GM19455 (cell line): Measurements from ENCODE around the gene RNF150.
A peak's percentile ranks its signal among the peaks of the same experiment; 100 is the strongest.

ENCODE experiments used
- ATAC-seq: cut with Tn5 transposase; IDR thresholded peaks from one replicate; pipeline ENCODE4 v1.9.1; 2021; ENCODE audit not compliant: unreplicated experiment

Gene RNF150

DNA sequence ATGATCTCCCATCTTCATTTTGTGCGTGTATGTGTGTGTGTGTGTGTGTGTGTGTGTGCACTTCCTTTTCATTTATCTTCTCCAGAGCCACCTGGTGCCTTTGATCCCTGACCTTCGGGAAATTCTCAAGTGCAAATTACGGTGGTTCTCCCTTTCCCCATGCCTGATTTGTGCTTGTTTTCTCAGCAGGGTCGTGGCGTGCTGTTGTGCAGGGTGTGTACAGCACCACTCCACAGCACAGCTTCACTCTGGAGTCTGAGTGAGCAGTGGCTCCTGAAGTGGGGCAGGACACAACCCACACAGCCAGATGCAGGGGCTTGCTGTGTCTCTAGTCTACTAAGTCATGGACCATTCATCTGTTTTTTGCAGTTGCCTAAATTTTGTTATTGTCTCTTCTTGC, 262.8 kb downstream of the RNF150 start:
- no peak for ATAC-seq

DNA sequence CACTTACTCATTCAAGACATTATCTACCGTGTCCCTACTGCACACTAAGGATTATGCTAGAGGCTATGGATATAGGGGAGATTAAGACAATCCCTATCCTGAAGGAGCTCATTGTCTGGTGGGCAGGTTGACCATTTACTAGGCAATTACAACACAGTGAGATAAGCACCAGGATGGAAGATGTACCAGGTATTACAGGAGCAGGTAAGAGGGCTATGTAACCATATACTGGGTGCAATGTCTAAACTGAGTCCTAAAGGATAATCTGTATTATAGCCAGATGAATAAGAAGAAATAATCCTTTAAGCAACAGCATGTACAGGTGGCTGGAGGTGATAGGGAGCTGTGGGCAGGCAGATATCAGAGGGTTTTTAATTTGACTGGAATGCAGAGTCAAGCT, 263.8 kb downstream of the RNF150 start:
- ATAC-seq: no peak

DNA sequence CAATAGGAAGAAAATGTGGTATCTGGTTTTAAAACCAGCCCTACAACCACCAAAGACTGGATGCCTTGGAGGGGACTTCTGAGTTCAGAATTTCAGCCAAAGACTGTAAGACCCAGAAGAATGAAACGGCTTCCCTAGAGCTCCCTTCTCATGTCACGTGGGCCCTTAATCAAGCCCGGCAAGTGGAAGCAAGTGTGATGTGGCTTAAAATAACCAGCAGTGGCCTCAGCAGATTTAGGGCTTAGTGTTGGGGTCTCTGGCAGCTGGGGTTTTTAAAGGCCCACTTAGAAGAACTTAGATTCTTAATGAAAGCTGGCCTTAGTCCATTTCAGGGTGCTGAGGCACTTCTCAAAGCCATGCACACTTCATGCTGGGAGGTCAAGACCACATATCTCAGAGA, 265.9 kb downstream of the RNF150 start:
- no peak for ATAC-seq

DNA sequence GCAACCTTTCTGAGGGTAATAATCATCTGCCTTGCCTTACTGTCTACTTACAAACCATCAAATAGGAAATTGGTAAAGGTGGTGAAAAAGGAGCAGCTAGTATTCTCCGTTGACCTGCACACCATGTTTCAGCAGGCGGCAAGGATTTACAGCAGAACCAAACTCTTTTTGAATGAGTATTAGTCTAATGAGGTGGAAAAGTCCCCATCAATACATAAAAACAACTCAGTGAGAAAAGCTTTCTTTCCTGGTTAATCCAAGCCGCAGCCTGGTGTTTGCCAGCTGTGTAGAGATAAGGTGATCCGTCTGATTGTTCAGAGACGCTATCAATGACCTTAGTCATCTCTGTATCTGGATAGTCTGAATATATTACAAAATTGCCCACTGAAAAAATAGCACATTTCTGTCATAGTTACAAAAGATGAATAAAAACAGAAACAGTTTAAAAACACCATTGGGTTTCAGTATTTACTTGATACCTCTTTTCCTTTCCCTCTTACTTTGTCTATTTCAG, 266.7 kb downstream of the RNF150 start:
- ATAC-seq: no peak

DNA sequence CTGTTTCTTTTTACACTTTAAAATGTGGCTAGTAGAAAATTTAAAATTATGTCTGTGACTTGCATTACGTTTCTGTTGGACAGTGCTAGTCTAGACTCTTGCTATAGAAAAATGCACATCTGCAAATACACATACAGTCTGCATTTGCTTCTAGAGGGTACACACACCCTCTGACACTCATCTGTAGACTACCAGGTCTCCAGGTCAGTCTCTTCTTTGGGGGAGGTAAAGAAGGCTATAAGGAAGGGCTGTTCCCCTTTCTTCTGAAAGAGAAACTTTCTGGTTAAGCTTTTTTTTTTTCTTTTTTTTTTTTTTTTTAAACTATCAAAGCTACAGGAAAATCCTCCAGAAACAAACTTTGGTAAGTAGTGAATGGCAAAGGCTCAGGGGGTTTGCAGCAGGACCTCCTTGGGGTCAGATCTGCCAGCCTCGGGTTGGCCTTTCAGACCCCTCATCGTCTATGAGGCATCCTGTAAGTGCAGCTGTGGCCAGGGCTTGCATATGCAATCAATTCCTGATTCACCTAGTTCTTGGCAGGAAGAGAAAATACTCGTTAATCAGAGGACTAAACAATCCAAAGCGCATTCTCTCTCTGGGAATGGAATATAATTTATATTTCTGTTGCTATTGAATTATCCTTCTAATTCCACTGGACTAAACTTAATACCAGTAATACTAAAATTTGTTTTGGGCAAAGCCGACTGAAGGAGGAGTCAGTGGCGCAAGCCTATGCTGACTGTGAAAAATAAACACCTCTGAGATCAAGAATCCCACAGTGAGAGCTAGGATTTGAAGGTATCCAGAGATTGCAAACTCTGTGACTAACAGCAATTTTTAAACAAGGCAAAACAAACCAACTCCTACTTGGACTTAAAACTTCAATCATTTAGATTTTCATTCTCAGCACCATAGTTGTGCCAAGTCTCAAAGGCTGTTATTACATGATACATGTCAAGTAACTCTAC, 267.7 kb downstream of the RNF150 start:
- no peak for ATAC-seq

DNA sequence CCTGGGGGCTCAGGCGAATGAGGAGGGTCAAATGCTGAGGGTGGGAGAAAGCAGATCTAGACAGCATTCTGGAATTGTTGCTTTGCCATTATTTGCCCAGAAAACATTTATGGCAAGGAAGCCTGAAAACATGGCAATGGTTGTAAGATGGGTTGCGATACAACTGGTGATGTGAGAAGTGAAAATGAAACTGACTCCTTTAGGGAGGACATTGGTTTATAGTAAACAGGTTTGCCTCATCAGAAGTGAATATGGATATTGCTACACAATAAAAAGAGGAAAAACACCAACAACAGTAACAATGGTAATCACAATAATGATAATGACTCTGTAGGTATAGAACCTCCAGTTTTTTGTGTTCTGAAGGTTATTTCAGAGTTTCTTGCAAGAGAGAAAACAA, 270.1 kb downstream of the RNF150 start:
- no peak for ATAC-seq

DNA sequence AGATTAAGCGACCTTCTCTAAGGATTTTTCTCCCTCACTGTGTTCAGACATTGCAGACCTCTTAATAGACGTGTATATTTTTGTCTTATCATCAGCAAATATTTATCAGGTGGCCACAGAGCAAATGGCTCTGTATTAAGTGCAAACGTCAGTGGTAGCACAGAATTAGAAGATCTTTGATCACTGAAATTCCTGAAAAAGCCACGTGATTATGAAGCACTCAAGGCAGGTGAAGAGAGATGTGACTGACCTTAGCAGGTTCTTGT, 271.2 kb downstream of the RNF150 start:
- ATAC-seq: no peak

DNA sequence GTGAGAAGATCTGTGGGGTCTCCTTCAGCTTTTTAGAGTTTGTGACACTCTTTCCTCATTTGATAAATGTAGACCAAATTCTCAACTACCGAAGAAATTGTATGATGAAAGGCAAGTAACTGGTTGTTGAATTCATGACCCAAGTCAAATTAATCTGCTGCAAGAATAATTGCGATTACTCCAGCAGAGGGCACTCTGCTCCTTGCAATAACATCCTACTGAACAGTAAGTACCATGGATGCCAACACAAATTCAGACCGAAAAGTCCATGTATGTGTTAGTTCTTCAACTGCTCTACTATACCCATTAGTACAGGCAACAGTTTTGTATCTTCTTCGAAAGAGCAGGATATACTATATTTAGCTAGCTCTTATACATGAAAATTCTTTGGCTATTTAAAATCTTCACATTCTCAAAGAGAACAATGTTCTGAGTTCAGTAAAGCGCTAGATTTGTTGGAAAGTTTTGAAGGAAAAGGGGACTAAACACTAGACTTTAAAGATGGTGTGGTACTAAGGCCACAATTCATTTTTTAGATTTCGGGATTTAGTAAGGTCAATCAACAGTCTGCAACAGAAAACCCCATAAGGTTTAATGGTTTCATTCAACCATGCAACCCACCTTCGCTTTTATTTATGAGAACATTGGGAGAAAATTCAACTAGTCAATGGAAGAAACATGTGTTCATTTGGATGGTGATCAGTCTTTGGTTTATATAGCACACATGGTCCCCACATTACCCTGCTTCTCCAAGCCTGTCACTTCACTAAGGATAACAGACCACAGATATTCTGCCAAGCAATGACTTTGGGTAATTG, 271.7 kb downstream of the RNF150 start:
- peak; percentile 64 for ATAC-seq

DNA sequence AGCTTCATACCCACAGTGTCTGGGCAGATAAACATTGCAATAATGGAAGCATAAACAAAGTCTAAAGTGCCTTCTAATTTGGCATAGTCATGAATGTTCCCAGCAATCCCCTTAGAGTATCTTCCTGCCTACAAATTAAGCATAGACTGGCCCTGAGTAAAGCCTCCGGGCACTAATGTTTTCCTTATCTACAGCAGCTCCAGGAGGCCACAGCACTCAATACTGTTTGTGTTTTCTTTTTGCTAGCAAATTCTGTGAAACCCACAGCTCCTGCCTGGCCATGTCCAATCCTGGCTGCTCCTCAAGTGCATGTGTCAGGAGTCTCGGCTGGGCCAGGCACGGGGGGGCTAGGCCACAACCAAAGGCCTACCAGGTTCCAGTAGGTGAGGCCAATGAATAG, 274.4 kb downstream of the RNF150 start:
- no peak for ATAC-seq

DNA sequence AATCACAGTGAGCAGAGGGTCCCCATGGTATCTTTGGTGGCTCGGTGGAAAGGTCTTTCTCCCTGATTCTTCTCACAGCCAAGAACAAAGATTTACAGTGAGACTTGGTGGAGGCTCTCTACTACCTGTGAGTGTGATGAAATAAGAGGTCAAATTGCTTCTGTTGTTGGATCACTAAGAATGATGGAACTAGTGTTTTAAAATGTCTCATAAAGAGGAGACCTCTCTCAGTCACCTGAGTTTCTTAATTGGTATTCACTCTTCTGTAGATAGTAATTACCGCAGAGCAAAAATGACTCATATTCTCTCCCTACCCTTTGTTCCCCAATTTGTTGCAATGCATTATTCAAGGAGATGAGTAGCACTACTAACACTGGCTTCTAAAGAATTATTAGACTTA, 276.2 kb downstream of the RNF150 start:
- no peak for ATAC-seq

DNA sequence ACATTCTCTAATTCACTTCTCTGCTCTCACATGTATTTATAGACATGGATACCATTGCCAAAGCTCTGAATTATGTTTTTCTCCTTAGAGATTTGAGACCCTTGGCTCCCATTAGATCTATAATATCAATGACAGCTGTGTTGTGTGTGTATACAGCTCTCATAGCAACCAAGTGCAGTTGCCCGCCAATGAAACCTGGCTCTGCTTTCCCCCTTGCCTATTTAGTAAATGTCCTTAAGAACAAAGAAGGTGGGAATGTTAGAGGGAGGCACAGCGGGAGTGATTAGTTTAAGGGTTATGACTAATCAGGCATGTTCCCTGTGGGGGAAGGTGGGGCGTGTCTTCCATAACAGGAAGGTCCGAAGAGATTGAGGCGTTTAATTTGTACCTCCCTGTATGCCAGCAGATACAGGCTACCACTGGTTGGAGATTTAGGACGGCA, 276.6 kb downstream of the RNF150 start:
- no peak for ATAC-seq

DNA sequence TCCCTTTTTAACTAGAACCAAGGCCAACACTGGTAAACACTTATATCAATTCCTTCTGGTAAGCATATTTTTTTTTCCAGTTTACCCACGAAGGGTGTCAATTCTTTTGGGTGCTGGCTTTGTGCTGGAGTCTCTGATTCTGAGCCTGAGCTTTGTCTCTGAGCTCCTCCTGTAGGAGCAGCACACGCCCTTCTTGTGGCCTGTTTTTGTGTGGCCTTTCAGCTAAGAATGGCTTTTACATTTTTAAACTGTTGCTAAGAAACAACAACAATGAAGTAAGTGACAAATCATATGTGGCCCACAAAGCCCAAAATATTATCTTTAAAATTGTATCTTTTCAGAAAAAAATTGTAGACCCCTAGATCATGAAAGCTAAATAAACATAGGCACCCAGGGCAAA, 279.1 kb downstream of the RNF150 start:
- no peak for ATAC-seq

DNA sequence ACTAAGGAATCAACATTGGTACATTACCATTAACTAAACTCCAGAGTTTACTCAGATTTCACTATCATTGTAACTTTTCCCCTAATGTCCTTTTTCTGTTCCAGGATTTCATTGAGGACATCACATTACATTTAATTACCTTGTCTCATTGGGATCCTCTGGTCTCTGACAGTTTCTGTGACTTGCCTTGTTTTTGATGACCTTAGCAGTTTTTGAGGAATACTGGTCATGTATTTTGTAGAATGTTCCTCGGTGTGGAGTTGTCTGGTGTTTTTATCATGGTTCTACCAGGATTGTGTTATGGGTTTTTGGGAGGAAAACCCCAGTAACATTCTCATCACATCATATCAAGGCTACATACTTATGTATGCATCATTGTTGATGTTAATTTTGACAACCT, 281.5 kb downstream of the RNF150 start:
- no peak for ATAC-seq

DNA sequence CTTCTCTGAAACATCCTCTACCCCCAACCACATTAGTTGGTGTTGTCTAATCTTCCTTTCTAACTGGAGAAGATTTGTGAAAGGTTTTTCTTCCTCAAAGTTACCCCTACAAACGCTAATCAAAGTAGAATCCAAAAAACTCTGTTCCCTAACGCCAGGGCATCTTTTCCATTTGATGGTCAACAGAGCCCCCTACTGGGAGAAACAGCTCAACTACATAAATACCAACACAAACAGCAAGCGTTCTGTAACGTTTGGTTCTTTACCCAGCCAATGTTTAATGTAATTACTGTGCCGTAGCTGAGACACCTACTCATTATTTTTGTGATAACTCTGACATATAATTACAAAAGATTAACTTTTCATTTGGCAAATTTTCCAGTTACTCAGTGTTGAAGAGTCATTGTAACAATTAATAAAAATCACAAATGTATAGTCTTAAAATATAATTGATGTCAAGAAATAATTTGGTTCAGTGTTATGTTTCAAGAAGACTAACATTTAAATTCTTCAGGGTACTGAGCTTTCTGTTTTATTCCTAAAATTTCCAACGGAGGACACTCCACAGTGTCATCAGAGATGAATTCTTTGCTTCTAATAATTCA, 282.1 kb downstream of the RNF150 start:
- peak; percentile 85 for ATAC-seq

DNA sequence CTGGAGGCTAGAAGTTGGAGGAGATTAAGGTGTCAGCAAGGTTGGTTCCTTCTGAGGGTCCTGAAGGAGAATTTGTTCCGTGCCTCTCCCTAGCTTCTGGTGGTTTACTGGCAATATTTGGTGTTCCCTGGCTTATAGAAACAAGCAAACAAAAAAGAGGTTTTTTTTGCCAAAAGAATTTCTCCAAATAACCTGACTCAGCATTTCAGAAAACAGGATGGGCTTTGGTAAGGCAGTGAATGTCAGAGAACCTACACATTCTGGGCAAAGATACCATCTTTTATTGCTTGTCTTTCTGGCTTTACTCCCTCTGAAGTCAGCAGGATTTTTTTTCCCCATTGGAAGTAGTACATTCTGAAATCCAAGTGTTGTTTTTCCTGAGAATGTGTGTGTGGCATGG, 283.7 kb downstream of the RNF150 start:
- ATAC-seq: no peak

DNA sequence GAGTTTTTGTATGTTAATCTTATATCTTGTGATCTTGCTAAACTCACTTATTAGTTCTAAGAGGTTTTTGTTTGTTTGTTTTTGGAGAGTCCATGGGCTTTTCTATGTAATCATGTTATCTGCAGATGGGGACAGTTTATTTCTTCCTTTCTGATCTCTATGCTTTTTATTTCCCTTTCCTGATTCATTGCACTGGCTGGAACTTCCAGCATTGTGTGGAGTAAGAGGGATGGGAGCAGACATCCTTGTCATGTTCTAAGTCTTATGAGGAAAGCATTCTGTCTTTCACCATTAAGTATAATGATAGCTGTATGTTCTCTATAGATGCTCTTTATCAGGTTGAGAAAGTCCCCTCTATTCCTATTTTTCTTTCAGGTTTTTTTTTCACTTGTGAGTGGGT, 286.5 kb downstream of the RNF150 start:
- no peak for ATAC-seq

DNA sequence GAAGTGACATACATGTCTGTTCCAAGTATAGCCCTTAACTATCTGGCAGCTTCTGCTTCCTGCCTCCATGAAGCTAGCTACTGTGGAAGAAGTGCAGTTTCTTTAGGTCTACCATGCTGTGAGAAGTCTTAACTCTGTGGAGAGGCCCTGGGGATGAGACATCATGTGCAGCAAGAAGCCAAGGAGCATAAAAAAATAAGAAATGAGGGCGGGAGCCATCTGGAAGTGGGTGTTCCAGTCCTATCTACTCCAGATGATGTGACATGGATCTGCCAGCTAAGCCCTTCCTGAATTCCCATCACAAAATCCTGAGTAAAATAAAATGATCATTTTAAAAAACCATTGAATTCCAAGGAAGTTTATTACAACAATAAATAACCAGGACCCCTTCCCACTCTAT, 289.2 kb downstream of the RNF150 start:
- ATAC-seq: no peak

DNA sequence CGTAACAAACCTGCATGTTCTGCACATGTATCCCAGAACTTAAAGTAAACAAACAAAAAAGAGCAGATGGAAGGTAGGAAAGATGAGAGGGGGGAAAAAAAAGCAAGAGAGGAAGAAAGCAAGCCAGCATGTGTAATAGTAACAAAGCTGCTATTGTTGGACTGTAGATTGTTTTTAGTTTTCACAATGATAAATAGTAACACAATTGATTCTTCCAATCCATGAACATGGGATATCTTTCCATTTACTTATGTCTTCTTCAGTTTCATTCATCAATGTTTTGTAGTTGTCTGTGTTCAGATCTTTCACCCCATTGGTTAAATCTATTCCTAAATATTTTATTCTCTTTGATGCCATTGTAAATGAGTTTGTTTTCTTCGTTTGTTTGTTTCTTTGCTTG, 292.1 kb downstream of the RNF150 start:
- ATAC-seq: no peak

DNA sequence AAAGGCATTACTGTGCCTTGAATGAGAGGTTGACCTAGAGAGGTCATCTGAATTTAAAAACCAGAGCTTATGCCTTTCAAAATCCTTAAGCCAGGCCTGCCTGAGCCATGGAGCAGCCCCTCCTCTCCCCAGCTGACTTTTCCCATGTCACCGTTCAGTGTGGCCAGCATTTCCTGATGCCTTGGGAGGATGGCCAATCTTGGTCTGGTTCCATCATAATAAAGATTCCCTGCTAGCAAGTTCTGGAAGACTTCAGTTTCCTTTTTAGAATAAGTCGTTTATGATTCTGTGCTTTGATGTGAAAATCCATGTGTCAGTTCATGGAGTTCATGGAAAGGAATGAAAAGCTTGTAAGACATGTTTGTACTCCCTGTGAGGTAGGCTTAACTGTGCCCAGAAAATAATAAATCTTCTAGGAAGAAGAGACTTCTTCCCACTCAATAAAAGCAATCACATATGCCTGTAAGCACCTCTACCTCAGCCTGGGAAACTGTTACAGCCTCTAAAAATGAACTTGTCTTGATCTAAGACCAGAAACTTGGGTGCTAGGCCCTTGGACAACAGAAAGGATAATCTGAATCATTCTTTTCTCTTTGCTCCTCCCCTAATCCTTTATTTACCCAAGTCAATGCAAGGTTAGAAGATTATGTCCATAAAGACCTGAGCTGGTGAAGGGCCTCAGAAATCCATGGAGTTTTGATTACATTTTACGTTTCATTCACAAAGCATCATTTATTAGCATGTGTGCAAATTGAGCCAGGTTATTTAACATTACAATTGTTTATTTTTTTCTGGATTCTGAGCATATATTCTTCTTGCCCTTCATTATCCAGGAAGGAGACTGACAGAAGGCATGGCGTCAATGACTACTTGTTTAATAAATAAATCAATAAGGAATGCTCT, 293.1 kb downstream of the RNF150 start:
- ATAC-seq: no peak

DNA sequence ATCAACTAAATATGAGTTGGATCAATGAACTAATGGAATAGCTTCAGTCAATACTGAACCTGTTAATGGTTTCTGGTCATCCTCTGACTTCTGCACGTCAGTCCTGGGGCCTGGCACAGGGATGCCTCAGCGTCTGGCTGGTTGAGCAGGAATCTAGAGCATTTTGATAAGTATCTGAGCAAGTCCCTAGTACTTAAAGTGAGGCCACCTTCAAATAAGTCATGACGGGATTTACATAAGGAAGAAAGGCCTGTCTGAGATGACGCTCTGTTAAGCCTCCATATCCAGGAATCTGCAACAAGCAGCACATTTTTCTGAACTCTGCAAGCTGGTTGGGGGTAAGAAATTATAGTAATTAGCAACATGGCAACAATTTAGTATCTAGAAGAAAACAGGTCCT, 293.9 kb downstream of the RNF150 start:
- ATAC-seq: no peak

DNA sequence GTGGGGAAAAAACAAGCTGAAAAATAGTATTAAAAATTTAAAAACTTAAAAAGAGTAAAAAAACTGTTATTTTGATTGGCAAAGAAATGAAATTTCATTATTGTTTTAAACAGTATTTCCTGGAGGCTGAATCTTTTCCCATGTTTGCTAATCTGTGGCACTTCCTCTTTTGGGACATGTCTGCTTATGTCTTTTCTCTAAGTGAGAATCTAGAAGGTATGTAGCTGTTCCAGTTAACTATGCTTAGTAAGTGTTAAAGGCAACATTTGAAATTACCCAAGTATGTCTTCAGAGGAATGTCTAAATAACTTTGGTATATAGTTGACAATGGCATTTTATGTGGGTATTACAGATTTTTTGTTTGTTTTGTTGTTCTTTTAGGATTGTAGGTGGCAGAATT, 295.5 kb downstream of the RNF150 start:
- no peak for ATAC-seq
